ENCODE data around the gene FUBP3.

FUBP3 gene

DNA sequence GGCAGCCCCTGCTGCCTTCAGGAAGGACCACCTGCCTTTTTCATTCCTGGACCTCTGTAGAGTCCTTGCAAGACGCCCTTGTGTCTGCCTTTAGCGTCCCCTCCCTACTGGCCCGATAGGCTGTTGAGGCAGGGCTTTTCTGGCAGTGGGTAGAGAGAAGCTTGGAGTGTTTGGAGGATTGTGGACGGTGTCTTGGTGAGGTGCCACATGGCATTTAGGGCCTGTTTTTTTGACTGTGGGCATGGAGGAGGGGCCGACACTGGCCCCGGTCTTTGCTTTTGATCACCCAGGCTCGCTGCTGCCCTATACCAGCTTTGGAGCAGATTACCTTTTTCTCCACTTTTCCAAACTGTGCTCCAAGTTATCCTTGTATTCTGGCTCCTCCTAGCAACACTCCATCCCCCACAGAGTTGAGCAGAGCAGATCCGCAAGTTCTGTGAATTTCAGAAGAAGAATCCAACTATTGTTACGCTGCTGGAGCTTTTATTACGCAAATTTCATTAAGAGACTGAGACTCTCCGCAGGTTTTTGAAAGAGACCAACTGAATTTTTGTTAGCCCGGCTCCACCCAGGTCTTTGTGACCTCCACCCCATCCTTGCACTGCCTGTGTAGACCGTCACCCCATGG, 50.2 kb downstream of the FUBP3 start:
- no peak for DNase-seq (ENCODE audit: low read depth in 2 of 2)
- H3K4me3 ChIP-seq (replicated peaks in 1 of 2; ENCODE audit: low read depth in 2 of 2, low read length in 2 of 2) = no peak overlapping the region
- TF ChIP-seq CTCF (IDR thresholded peaks at IDR 0.05; ENCODE audit: low read depth, low read length) = no peak

DNA sequence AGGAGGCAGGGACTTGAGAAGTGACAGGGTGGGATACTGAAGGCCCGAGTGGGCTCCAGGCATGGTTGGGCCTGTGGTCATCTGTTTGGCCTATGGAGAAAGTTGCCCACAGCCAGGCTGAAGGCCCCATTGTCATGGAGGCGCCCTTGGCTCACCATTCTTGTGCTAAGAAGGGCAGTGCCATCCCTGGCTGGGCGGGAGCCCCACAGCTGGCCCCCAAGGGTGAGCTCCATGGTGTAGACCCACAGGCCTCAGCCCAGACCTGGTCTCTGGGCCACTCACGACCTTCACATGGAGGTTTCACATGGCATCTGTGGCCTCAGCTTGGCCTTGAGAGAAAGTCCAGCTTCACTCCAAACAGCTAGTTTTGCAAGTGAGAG, 50.7 kb downstream of the FUBP3 start:
- no peak for DNase-seq (ENCODE audit: low read depth in 2 of 2)
- H3K4me3 ChIP-seq (replicated peaks in 1 of 2; ENCODE audit: low read depth in 2 of 2, low read length in 2 of 2) = no peak overlapping the region
- TF ChIP-seq CTCF (IDR thresholded peaks at IDR 0.05; ENCODE audit: low read depth, low read length) = no peak

- no peak for TF ChIP-seq CTCF (IDR thresholded peaks at IDR 0.05; ENCODE audit: low read depth, low read length)
- no peak overlapping the region for H3K4me3 ChIP-seq (replicated peaks in 1 of 2; ENCODE audit: low read depth in 2 of 2, low read length in 2 of 2)
- no peak for DNase-seq (ENCODE audit: low read depth in 2 of 2)
Measured at GRCh38 chr9:130630506-130631330, 51.3 kb downstream of the FUBP3 start.

GRCh38 chr9:130631331-130632080, 52.1 kb downstream of the FUBP3 start:
- H3K4me3 ChIP-seq (replicated peaks in 1 of 2; ENCODE audit: low read depth in 2 of 2, low read length in 2 of 2) = no peak overlapping the region
- TF ChIP-seq CTCF (IDR thresholded peaks at IDR 0.05; ENCODE audit: low read depth, low read length) = no peak
- no peak for DNase-seq (ENCODE audit: low read depth in 2 of 2)

DNA sequence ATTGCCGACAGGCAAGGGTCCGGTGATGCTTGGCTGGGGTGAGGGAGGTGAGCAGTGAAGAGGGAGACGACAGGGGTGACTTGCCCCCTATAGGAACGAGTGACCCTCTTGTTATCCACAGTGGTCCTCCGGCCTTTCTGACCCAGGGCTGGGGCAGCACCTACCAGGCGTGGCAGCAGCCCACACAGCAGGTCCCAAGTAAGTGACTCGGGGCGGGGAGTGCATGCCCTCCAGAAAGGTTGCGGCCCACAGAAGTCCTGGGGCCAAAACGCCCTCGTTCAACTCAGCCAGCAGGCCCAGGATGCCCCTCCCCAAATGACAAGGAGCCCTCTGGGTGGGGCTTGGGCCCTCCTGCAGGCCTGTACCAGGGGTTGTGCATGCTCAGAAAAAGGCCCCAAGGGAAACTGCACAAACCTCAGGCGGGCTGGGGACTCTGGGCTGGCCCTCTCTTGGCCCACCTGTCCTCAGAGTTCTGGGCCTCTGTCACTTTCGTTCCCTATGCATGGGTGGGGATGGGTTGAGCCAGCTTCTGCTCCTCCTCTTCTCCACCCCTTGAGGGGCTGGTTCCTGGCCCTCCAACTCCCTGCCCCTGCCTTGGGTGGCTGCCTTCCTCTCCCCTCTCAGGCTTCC, 52.8 kb downstream of the FUBP3 start:
- TF ChIP-seq CTCF (IDR thresholded peaks at IDR 0.05; ENCODE audit: low read depth, low read length) = no peak
- no peak overlapping the region for H3K4me3 ChIP-seq (replicated peaks in 1 of 2; ENCODE audit: low read depth in 2 of 2, low read length in 2 of 2)
- DNase-seq (ENCODE audit: low read depth in 2 of 2) = no peak

- no peak overlapping the region for H3K4me3 ChIP-seq (replicated peaks in 1 of 2; ENCODE audit: low read depth in 2 of 2, low read length in 2 of 2)
- TF ChIP-seq CTCF (IDR thresholded peaks at IDR 0.05; ENCODE audit: low read depth, low read length) = no peak
- DNase-seq (ENCODE audit: low read depth in 2 of 2) = no peak
Measured at GRCh38 chr9:130632841-130633240, 53.5 kb downstream of the FUBP3 start.
